Adipose tissue (tissue), 3 donors: ENCODE data around the gene GRAMD1A. TPM values are rescaled to one million over a fixed set of nuclear protein-coding genes. Genes with fewer than 3 reads are reported as not detected.
"Not testable (repeated sequence)": the region's sequence is repeated elsewhere in the genome, so short reads cannot be mapped to it uniquely, and the experiment has no call there.

ENCODE experiments used
- H3K27ac ChIP-seq: one replicate; pipeline ENCODE4 v1.5.1; 2013; ENCODE audit warnings: low read depth, low read length
- WGBS, 3 donors: extraction: QIAGEN DNeasy Blood & Tissue Kit; methylation state at CpG; one replicate each; pipeline ENCODE4 v1.1.7; 2013; 5-methylcytosine and 5-hydroxymethylcytosine counted together
- polyA plus RNA-seq, 3 donors: library from polyadenylated mRNA; stranded (reverse); fragments of 200-250 nt; gene quantifications; one replicate each; pipeline ENCODE4 v1.2.3, GENCODE V29; 2013
- donor health status: healthy with polysubstance abuse.
- donor health status: Bipolar disorder and iron deficiency.
- donor health status: healthy.

Gene GRAMD1A
- polyA plus RNA-seq, 3 donors, result 72.1 to 85.9 (median 73.7) TPM

GRCh38 chr19:34972163-34972705, 27.9 kb upstream of the GRAMD1A start:
- WGBS, 3 donors, result 86 to 92% (median 89%) methylated on average over 7 of the region's 7 CpGs
- H3K27ac ChIP-seq, result no peak overlapping the region

GRCh38 chr19:34974646-34975045, 25.5 kb upstream of the GRAMD1A start:
- no peak overlapping the region for H3K27ac ChIP-seq
- WGBS, 3 donors, result 35 to 87% (median 45%) methylated on average over 5 of the region's 5 CpGs

GRCh38 chr19:34975056-34975455, 25.1 kb upstream of the GRAMD1A start:
- WGBS, 3 donors, result 58 to 72% (median 63%) methylated on average over 5 of the region's 5 CpGs
- no peak overlapping the region for H3K27ac ChIP-seq

GRCh38 chr19:34976611-34977010, 23.5 kb upstream of the GRAMD1A start:
- no peak overlapping the region for H3K27ac ChIP-seq
- 82 to 94% (median 92%) methylated on average over 3 of the region's 3 CpGs for WGBS, 3 donors

- H3K27ac ChIP-seq, result no peak overlapping the region
- 83 to 89% (median 88%) methylated on average over 12 of the region's 12 CpGs for WGBS, 3 donors
These were observed 20.1 kb upstream of the GRAMD1A start for GRCh38 chr19:34979819-34980640.

GRCh38 chr19:34982275-34982674, 17.8 kb upstream of the GRAMD1A start:
- no peak overlapping the region for H3K27ac ChIP-seq
- 66 to 80% (median 73%) methylated on average over 5 of the region's 5 CpGs for WGBS, 3 donors

GRCh38 chr19:34983786-34984185, 16.3 kb upstream of the GRAMD1A start:
- WGBS, 3 donors, result 90 to 94% (median 91%) methylated on average over 4 of the region's 4 CpGs
- no peak overlapping the region for H3K27ac ChIP-seq

GRCh38 chr19:34984287-34984686, 15.8 kb upstream of the GRAMD1A start:
- no peak overlapping the region for H3K27ac ChIP-seq
- WGBS, 3 donors, result 92 to 96% (median 93%) methylated on average over 3 of the region's 3 CpGs

GRCh38 chr19:34985249-34986022, 14.7 kb upstream of the GRAMD1A start:
- 13 to 23% (median 14%) methylated on average over 7 of the region's 7 CpGs for WGBS, 3 donors
- no peak overlapping the region for H3K27ac ChIP-seq

- no peak overlapping the region for H3K27ac ChIP-seq
- WGBS, 3 donors, result 92 to 100% (median 100%) methylated on average over 1 of the region's 1 CpG
These were observed 12.0 kb upstream of the GRAMD1A start for GRCh38 chr19:34988119-34988518.

GRCh38 chr19:34989298-34989697, 10.8 kb upstream of the GRAMD1A start:
- H3K27ac ChIP-seq, result no peak overlapping the region
- WGBS, 3 donors, result 65 to 83% (median 67%) methylated on average over 6 of the region's 6 CpGs

- 80 to 91% (median 84%) methylated on average over 13 of the region's 13 CpGs for WGBS, 3 donors
- no peak overlapping the region for H3K27ac ChIP-seq
These were observed 9.4 kb upstream of the GRAMD1A start for GRCh38 chr19:34990578-34991192.

GRCh38 chr19:34991542-34992333, 8.4 kb upstream of the GRAMD1A start:
- H3K27ac ChIP-seq, result no peak overlapping the region
- 88 to 96% (median 91%) methylated on average over 8 of the region's 8 CpGs for WGBS, 3 donors

- WGBS, 3 donors, result 83 to 90% (median 87%) methylated on average over 7 of the region's 7 CpGs
- not testable (repeated sequence) for H3K27ac ChIP-seq
These were observed 7.5 kb upstream of the GRAMD1A start for GRCh38 chr19:34992582-34992981.

- H3K27ac ChIP-seq, result no peak overlapping the region
- 49 to 82% (median 53%) methylated on average over 9 of the region's 9 CpGs for WGBS, 3 donors
These were observed 5.9 kb upstream of the GRAMD1A start for GRCh38 chr19:34994286-34994642.

- no peak overlapping the region for H3K27ac ChIP-seq
- 35 to 72% (median 68%) methylated on average over 17 of the region's 17 CpGs for WGBS, 3 donors
These were observed 5.2 kb upstream of the GRAMD1A start for GRCh38 chr19:34994643-34995541.

- WGBS, 3 donors, result 56 to 92% (median 84%) methylated on average over 7 to 8 of the region's 8 CpGs
These were observed 4.6 kb upstream of the GRAMD1A start for GRCh38 chr19:34995551-34995950.

More at GRCh38 chr19:34995551-34995950, 4.6 kb upstream of the GRAMD1A start:
- H3K27ac ChIP-seq, result no peak overlapping the region
